Caco-2 (cell line): ENCODE data around the gene OR3A3. TPM values are rescaled to one million over a fixed set of nuclear protein-coding genes. Genes with fewer than 3 reads are reported as not detected.

Experiments
- BruUV-seq: library from RNA; stranded (reverse); fragments of 400-500 nt; replicated peaks from 2 replicates; lab custom pipeline; 2021; lab: Mats Ljungman, UMichigan
- CTCF ChIA-PET: fragments of 300-600 bp; sonication (Branson Sonifier 250); formaldehyde crosslinking; loops from one replicate; lab custom pipeline; 2022; ENCODE audit warnings: antibody characterized with exemption; lab: Charles Lee
- POLR2A ChIA-PET: fragments of 300-600 bp; sonication (Branson Sonifier 250); formaldehyde crosslinking; loops from one replicate; lab custom pipeline; 2022; ENCODE audit warnings: antibody characterized with exemption; lab: Charles Lee
- DNase-seq, 2 experiments: peaks; one replicate each; pipeline versions ENCODE4 v3.0.0 to v3.0.0-alpha.2; 2020 to 2022
- H3K27me3 ChIP-seq: replicated peaks from 2 replicates; pipeline ENCODE4 v1.6.0; 2011; ENCODE audit warnings: low read length; ENCODE audit not compliant: control insufficient read depth, insufficient read depth
- H3K36me3 ChIP-seq: 2 replicates; pipeline ENCODE4 v1.5.1; 2011; ENCODE audit warnings: low read length; ENCODE audit not compliant: control insufficient read depth, insufficient read depth
- H3K4me1 ChIP-seq: fragments of 250-450 bp; sonication (Bioruptor Pico); 2 replicates; pipeline ENCODE4 v1.5.1; 2020; ENCODE audit warnings: mild to moderate bottlenecking
- H3K4me3 ChIP-seq: 2 replicates; pipeline ENCODE4 v1.5.1; 2011; ENCODE audit warnings: low read depth, mild to moderate bottlenecking, control low read depth, low read length
- H3K9me3 ChIP-seq: fragments of 250-450 bp; sonication (Bioruptor Pico); 2 replicates; pipeline ENCODE4 v1.5.1; 2020; ENCODE audit warnings: mild to moderate bottlenecking, moderate library complexity
- H3K27ac Mint-ChIP-seq: one replicate; pipeline ENCODE4 v1.8.0; 2022; ENCODE audit warnings: mixed read lengths; ENCODE audit not compliant: unreplicated experiment
- H3K27me3 Mint-ChIP-seq: one replicate; pipeline ENCODE4 v1.8.0; 2022; ENCODE audit warnings: mixed read lengths; ENCODE audit not compliant: insufficient read depth, unreplicated experiment
- H3K36me3 Mint-ChIP-seq: one replicate; pipeline ENCODE4 v1.8.0; 2022; ENCODE audit warnings: mild to moderate bottlenecking, mixed read lengths; ENCODE audit not compliant: insufficient read depth, unreplicated experiment
- H3K4me1 Mint-ChIP-seq: one replicate; pipeline ENCODE4 v1.8.0; 2022; ENCODE audit warnings: low read depth, mixed read lengths; ENCODE audit not compliant: unreplicated experiment
- H3K4me3 Mint-ChIP-seq: one replicate; pipeline ENCODE4 v1.8.0; 2022; ENCODE audit warnings: mild to moderate bottlenecking, moderate library complexity, mixed read lengths; ENCODE audit not compliant: unreplicated experiment
- H3K9me3 Mint-ChIP-seq: one replicate; pipeline ENCODE4 v1.8.0; 2022; ENCODE audit warnings: mixed read lengths; ENCODE audit not compliant: unreplicated experiment
- intact Hi-C: fragments of 100-400 bp; cut with micrococcal nuclease; formaldehyde crosslinking; loops from one replicate; pipeline ENCODE4 v1.10.0; 2022; ENCODE audit not compliant: unreplicated experiment
- total RNA-seq: library from RNA; stranded (reverse); gene quantifications from 2 replicates; pipeline ENCODE4 v1.2.3, GENCODE V29; 2022
- TF ChIP-seq, protein P1 (sequence below), 2 experiments: fragments of 200-600 bp in 1 of 2; IDR thresholded peaks; 1 replicate in 1 of 2; 2 replicates in 1 of 2; pipeline versions ENCODE4 v1.5.1 to v1.8.0; 2011 to 2022; ENCODE audit warnings: antibody characterized with exemption in 1 of 2, control low read depth in 1 of 2, inconsistent platforms in 1 of 2, low read depth in 1 of 2, low read length in 1 of 2, mild to moderate bottlenecking in 1 of 2, moderate library complexity in 1 of 2; ENCODE audit not compliant: insufficient read depth in 1 of 2, severe bottlenecking in 1 of 2, unreplicated experiment in 1 of 2

The OR3A3 gene
- total RNA-seq, 1 experiment from 2014 or later = not detected

DNA sequence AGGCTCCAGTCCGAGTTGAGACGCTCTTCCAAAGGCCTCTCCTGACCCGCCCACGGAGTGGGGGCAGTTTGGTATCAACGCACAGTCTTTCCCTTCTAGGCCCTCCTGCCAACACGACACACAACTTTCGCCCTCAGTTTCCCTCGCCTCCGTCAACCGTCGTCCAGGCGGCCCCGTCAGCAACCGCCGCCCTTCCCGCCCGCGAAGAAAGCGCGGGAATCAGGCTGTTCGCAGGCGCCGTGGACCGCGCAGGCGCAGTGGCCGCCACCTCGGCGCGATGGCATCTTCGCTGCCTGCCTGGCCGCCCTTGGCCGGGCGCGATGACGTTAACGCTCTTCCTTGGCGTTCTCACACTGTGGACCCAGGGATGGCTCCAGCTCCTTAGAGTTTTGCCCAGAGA, 60.4 kb downstream of the OR3A3 start, which contains the start of gene SPATA22:
Gene SPATA22, minus strand, starts transcription at position 221 of the 400 bp plus-strand sequence. CDS start 2,494 bp downstream, outside the sequence.
- H3K27me3 ChIP-seq = no peaks in the 10 kb centered on the region
- no peaks in the 10 kb centered on the region for H3K27me3 Mint-ChIP-seq
- CTCF ChIA-PET = no interaction called here
- no peaks in the 10 kb centered on the region for H3K9me3 Mint-ChIP-seq
- H3K4me1 Mint-ChIP-seq = peaks cover 30% of the 10 kb centered on the region
- POLR2A ChIA-PET = no interaction called here
- no peaks in the 10 kb centered on the region for H3K36me3 ChIP-seq
- no peaks in the 10 kb centered on the region for H3K36me3 Mint-ChIP-seq
- BruUV-seq = no TSS peak
- no peak for DNase-seq
- H3K27ac Mint-ChIP-seq = no peak within 1 kb of the TSS
- H3K4me3 Mint-ChIP-seq = no peak within 1 kb of the TSS
- H3K9me3 ChIP-seq = 0 out of 2 replicates have a peak, but pooled peaks cover 3% of the 10 kb centered on the region
- peaks cover 32% of the 10 kb centered on the region for H3K4me1 ChIP-seq
- intact Hi-C loops = loop anchor here (10.0 kb wide), 1 partner anchor 63 kb away; no protein-coding TSS in a partner anchor
- H3K4me3 ChIP-seq = no peak within 1 kb of the TSS
- TF ChIP-seq, protein P1, sequence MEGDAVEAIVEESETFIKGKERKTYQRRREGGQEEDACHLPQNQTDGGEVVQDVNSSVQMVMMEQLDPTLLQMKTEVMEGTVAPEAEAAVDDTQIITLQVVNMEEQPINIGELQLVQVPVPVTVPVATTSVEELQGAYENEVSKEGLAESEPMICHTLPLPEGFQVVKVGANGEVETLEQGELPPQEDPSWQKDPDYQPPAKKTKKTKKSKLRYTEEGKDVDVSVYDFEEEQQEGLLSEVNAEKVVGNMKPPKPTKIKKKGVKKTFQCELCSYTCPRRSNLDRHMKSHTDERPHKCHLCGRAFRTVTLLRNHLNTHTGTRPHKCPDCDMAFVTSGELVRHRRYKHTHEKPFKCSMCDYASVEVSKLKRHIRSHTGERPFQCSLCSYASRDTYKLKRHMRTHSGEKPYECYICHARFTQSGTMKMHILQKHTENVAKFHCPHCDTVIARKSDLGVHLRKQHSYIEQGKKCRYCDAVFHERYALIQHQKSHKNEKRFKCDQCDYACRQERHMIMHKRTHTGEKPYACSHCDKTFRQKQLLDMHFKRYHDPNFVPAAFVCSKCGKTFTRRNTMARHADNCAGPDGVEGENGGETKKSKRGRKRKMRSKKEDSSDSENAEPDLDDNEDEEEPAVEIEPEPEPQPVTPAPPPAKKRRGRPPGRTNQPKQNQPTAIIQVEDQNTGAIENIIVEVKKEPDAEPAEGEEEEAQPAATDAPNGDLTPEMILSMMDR (IDR thresholded peaks at IDR 0.05; ENCODE audit: insufficient read depth in 1 of 2, low read depth in 1 of 2, low read length in 1 of 2, severe bottlenecking in 1 of 2, unreplicated experiment in 1 of 2) = no peak

DNA sequence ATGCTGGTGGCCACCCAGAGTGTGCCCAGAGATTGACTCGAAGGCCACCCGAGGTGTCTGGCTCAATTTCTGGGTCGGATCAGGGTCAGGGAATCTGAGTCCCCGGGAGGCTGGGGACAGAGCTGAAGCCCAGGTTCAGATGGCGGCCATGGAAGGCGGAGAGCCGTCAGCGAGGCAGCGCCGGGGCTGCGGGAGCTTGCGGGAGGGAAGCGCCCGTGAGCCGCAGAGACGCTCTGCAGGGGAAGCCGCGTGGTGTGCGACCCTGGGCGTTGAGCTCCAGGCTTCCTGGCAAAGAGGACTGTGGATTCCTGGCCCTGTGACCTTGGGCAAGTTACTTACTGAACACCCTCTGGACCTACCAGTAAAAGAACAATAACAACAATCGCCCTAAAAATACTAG, 61.0 kb downstream of the OR3A3 start:
- ChIA-PET POLR2A (no interaction called here), CTCF (no interaction called here)
- 0 out of 2 replicates have a peak, but pooled peaks cover 3% of the 10 kb centered on the region for H3K9me3 ChIP-seq
- Mint-ChIP-seq H3K9me3 (no peaks in the 10 kb centered on the region), H3K4me1 (peaks cover 30% of the 10 kb centered on the region), H3K27ac (no peak overlapping the region), H3K36me3 (no peaks in the 10 kb centered on the region), H3K4me3 (no peak overlapping the region), H3K27me3 (no peaks in the 10 kb centered on the region)
- H3K27me3 ChIP-seq = no peaks in the 10 kb centered on the region
- peaks cover 33% of the 10 kb centered on the region for H3K4me1 ChIP-seq
- DNase-seq = no peak
- no TSS peak for BruUV-seq
- TF ChIP-seq, protein P1 (IDR thresholded peaks at IDR 0.05; ENCODE audit: insufficient read depth in 1 of 2, low read depth in 1 of 2, low read length in 1 of 2, severe bottlenecking in 1 of 2, unreplicated experiment in 1 of 2) = no peak
- no peaks in the 10 kb centered on the region for H3K36me3 ChIP-seq
- intact Hi-C loops = loop anchor here (10.0 kb wide), 1 partner anchor 63 kb away; no protein-coding TSS in a partner anchor
- H3K4me3 ChIP-seq = no peak overlapping the region

Other genes with a start within 250 kb of the OR3A3 start
- gene OR1A2, start 213.9 kb upstream of the OR3A3 start, total RNA-seq = not detected in 2 replicates
- gene OR1A1, start 203.7 kb upstream of the OR3A3 start, total RNA-seq = not detected in 2 replicates
- not detected in 2 replicates for gene OR3A1, start 113.0 kb upstream of the OR3A3 start, total RNA-seq
- not detected in 2 replicates for gene OR3A2, start 25.1 kb upstream of the OR3A3 start, total RNA-seq
- gene OR1E1, start 13.0 kb upstream of the OR3A3 start, total RNA-seq = not detected in 2 replicates
- not detected in 2 replicates for gene OR1E2, start 22.5 kb downstream of the OR3A3 start, total RNA-seq
- not detected in 2 replicates for gene SPATA22, start 60.4 kb downstream of the OR3A3 start, total RNA-seq
- 0.27 and 0.42 TPM in 2 replicates for gene ASPA, start 64.6 kb downstream of the OR3A3 start, total RNA-seq
- gene TRPV3, start 146.4 kb downstream of the OR3A3 start, total RNA-seq = 8.4 and 8.9 TPM in 2 replicates
- gene TRPV1, start 198.0 kb downstream of the OR3A3 start, total RNA-seq = 1.8 and 3.1 TPM in 2 replicates
- 17.4 and 17.7 TPM in 2 replicates for gene SHPK, start 224.9 kb downstream of the OR3A3 start, total RNA-seq
- 11.8 and 15.6 TPM in 2 replicates for gene CTNS, start 225.4 kb downstream of the OR3A3 start, total RNA-seq